GM18520 (cell line): ENCODE measurements around the gene PTPN3.
A peak's percentile ranks its signal among the peaks of the same experiment; 100 is the strongest.
"Not testable (repeated sequence)": the region's sequence is repeated elsewhere in the genome, so short reads cannot be mapped to it uniquely, and the experiment has no call there.

Experiments used
- ATAC-seq: cut with Tn5 transposase; IDR thresholded peaks from one replicate; pipeline ENCODE4 v1.9.1; 2021; ENCODE audit not compliant: unreplicated experiment

The PTPN3 gene

DNA sequence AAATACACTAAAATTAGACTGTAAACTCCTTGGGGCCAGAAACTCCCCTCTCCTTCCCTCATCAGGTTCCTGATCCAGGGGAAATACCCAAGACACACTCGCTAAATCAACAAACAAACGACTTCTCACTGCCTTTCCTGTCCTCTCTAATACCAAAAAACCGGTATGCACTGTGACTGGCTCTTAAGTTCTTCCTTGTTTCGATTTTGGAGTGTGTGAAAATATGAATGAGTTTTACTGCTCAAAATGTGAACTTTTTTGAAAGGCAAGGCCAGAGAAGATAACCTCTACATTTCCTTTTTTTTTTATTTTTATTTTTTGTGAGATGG, 96.2 kb downstream of the PTPN3 start:
- ATAC-seq, result no peak

- no peak for ATAC-seq
Observed at GRCh38 chr9:109401169-109401989, 96.7 kb downstream of the PTPN3 start.

- peak; percentile 95 for ATAC-seq
Observed at GRCh38 chr9:109399258-109399767, 98.8 kb downstream of the PTPN3 start.

DNA sequence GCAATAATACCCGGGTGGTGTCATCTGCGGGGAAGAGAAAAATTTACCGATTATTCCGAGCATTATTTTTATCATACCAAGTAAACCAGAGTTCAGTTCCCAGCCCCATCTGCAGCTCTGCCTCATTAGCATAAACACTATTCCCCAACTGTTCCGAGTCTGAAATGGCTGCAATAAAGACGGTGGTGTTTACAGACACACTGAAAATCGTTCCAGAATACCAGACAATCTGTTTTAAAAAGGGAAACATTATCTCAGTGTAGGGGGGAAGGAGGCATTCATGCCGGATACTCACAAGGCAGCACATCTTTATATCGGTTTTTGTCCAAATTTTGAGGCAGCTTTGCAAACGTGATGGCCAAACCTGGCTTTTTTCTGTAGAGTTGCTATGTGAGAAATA, 106.9 kb downstream of the PTPN3 start:
- ATAC-seq, result no peak

DNA sequence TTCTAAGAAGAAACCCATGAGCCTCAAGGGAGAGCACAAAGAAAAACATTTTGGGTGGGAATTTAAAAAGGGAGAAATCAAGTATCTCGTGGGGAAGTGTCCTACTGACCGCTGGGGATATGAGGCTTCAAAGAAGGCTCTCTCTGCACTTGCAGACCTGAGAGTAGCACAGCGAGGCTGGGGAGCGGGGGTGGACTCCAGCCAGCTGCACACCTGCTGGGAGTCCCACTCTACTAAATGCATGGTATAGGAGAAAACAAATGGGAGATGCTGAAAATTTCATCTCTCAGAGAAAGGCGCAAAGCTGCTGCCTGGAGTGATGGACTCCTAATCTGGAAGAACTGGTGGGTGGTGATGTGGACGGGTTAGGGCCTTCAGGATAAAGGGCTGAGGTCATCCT, 110.3 kb downstream of the PTPN3 start:
- no peak for ATAC-seq

DNA sequence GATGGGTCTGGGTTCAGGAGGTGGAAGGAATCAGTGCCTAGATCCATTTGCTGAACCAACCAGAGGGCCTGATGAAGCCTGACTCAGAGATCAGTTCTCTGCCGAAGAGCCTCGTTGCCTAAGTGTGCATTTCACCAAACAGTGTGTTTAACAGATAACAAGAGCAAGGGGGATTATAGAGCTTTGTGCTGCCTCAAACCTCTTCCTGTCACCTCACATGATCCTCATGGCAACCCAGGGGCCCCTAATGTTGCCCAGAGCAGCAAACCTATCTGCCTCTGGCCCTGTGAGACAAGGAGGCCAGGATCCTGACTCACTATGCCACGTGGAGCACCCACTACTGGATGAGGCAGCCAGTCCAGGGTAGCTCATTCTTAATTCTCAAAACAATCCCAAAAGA, 110.9 kb downstream of the PTPN3 start:
- no peak for ATAC-seq

GRCh38 chr9:109385499-109385898, 112.6 kb downstream of the PTPN3 start:
- no peak for ATAC-seq

DNA sequence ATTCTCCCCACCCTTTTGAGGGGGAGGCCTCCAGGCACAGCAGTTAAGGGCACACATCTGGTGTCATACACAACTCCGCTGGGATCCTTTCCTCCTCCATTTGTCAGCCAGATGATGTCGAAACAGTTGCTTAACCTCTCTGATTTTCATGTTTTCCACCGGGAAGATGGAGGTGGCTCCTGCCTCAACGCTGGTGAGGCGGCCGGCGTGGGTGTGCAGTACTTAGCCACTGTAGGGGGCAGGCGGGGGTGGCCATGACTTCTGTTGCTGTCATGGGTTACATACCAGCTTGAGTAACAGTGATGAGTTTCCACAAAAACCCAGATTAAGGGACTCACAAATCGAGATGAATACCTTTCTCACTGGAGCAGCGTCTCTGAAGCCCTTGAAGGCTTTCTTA, 114.2 kb downstream of the PTPN3 start:
- ATAC-seq, result no peak

DNA sequence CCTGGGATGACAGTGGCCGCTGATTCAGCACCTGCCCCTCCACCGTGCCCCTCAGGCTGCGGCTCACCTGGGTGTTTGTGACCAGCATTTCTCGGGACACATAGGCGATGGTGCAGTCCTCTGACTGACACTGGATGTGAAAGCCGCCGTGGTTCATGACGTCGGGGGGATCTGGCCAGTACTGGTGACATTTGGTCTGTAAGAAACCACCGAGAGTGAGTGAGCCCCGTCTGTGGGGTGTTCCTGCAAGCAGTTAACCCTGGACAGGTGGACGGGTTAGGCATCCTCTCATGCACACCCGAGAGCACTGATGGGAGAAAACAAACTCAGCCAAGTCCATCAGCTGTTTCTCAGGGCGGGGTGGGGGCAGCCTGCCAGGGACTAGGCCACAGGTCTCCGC, 114.8 kb downstream of the PTPN3 start:
- no peak for ATAC-seq

GRCh38 chr9:109382585-109382984, 115.5 kb downstream of the PTPN3 start:
- ATAC-seq, result no peak

- no peak for ATAC-seq
Observed at GRCh38 chr9:109382182-109382581, 115.9 kb downstream of the PTPN3 start.

DNA sequence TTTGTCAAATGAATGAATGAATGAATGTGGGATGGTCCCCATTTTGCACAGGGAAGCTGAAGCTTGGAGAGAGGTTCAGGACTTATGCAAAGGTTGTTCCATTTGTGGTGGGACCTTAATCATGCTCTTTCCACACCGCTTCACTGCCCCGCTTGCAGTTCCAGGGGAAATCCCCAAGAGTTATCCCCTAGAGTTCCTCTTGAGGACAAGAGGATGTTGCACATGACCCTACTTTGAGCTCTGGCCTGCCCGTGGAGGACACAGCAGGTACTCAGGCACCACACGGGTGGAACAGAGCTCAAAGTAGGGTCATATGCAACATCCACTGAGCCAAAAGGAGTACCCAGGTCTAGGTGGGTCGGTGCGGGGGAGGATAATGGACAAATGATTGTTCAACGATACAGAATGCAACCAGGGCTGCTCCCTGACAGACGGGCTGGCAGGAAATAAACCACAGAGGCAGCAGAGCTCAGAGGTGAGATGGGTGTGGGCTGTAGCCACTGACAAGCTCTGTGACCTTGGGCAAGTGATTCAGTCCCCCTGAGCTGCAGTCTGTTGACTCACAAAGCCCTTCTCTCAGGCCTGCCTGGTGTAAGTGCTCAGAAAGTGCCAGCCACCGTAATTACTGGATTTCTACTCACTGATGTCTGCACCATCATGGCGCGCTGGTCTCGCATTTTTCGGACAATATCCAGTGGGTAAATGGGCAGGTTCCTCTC, 116.9 kb downstream of the PTPN3 start:
- ATAC-seq, result peak; percentile 67

GRCh38 chr9:109379513-109379912, 118.6 kb downstream of the PTPN3 start:
- no peak for ATAC-seq

DNA sequence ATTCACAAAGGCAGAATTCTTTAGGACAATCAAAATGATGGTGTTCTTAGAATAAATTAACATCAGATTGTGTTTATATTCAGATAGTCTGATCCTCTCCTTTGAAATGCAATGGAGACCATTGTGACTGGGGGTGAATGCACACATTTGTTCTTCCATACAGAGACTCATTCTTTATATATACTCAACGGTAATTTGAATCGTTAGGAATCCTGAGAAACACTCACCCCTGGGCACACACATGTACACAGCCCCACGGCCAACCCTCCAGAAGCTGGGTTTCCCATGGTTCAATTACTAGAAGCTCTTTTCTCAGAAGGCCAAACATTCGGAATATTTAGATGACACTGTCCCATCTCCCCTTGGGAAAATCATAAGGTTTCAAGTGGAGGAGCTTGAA, 119.8 kb downstream of the PTPN3 start:
- ATAC-seq, result no peak

GRCh38 chr9:109372246-109372645, 125.9 kb downstream of the PTPN3 start:
- ATAC-seq, result no peak

DNA sequence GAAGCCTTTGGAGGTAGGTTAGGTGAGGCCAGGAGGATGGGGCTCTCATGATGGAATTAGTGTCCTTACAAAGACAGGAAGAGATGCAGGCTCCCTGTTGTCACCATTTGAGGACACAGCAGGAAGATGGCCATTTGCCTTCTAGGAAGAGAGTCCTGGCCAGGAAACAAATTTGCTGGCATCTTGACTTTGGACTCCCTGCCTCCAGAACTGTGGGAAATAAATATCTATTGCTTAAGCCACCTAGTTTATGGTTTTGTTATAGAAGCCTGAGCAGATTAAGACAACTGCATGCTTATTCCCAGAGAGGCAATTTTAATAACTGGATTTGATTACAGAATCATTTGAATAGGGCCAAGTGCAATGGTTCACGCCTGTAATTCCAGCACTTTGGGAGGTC, 126.7 kb downstream of the PTPN3 start:
- ATAC-seq, result no peak

DNA sequence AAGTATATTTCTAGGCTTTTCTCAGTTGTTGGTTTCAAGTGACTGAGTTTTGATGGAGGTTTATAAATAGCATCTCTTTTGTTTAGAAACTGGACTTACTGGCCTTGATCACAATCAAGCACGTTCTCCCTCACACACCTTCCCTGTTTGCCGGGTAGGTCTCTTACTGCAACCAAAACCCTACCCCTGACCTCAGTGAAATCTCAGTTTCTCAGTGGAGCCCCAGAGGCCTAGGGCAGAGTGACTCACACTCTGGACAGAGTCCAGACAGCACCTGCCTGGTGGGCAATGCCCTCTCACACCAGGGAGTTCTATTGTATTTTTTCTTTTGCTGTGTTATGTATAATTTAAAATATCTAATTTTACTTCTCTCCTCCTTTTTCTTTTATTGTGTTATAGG, 128.8 kb downstream of the PTPN3 start:
- no peak for ATAC-seq

GRCh38 chr9:109360771-109361170, 137.3 kb downstream of the PTPN3 start:
- ATAC-seq, result no peak

DNA sequence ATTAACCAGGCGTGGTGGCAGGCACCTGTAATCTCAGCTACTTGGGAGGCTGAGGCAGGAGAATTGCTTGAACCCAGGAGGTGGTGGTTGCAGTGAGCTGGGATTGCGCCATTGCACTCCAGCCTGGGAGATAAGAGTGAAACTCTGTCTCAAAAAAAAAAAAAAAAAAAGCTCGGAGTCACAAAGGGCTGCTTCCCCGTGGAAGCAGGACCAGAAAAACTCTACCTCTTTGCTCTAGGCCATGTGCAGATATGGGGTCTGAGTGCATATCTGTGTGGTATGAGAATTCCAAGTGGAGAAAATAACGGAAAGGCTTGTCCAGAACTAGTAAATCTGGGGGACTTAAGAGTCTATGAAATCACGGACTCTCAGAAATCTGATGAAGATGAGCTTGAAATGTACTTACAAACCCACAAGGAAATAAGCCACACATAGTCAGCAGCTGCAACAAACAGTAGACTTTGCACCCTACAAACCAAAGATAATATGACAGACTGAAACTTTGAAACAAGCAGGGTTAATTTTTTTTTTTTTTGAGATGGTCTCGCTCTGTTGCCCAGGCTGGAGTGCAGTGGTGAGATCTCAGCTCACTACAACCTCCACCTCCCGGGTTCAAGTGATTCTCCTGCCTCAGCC, 139.0 kb downstream of the PTPN3 start:
- ATAC-seq, result not testable (repeated sequence)

DNA sequence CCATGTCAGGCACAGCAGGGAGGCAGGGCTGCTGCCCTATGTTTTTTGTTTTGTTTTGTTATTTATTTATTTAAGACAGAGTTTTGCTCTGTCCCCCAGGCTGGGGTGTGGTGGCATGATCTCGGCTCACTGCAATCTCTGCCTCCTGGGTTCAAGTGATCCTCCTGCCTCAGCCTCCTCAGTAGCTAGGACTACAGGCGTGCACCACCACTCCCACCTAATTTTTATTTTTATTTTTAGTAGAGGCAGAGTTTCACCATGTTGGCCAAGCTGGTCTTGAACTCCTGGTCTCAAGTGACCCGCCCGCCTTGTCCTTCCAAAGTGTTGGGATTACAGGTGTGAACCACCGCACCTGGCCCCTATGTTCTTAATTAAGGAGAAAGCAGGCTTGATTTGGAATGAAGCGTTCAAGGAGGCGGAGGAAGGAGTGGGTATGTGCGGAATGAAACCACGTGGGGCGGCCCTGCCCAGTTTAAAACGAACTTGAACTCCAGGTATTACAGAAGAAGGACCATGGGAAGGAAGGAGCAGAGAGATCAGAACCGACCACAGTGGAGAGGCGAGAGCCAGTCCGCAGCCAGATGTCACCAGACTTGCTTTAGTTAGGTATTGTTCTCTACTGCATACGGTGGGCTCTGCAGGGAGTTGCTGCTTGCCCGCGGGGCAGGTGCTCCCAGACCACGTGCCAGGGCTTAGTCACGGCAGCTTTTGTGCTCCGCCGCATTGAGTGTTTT, 142.4 kb downstream of the PTPN3 start:
- no peak for ATAC-seq

DNA sequence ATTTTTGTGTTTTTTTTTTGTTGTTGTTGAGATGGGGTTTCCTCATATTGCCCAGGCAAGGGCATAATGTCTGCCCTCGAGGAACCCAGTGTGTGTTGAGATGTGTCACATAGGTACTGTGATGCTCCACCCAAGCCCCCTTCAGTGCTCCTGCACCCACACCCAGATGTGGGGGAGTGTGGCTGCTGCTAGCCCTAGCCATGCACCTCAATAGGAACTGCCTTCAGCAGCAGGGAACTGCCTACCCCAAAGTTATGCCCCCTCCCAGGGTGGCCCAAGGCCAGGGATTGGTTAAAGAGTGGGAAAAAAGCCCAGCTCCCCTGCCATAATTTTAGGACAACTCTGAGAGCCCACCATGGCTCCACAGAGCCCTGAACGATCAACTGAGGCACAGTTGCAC, 143.9 kb downstream of the PTPN3 start:
- no peak for ATAC-seq
